Endothelial cell of umbilical vein (primary cell): Measurements from ENCODE around the gene CACNG4.

Experiments used
- EZH2 ChIP-seq: IDR thresholded peaks from 2 replicates; pipeline ENCODE4 v1.6.1; 2012; ENCODE audit warnings: borderline replicate concordance, low read depth, mild to moderate bottlenecking, moderate library complexity, low read length, inconsistent platforms; ENCODE audit not compliant: severe bottlenecking
- GATA2 ChIP-seq: IDR thresholded peaks from 2 replicates; pipeline ENCODE4 v1.7.0; 2011; ENCODE audit warnings: low read depth, mild to moderate bottlenecking, moderate library complexity, mixed read lengths, low read length; ENCODE audit not compliant: insufficient read length, insufficient read depth
- JUN ChIP-seq: IDR thresholded peaks from 2 replicates; pipeline ENCODE4 v1.6.1; 2011; ENCODE audit warnings: borderline replicate concordance, low read depth; ENCODE audit not compliant: insufficient read length, insufficient read depth
- MYC ChIP-seq: IDR thresholded peaks from one replicate; pipeline ENCODE4 v1.6.1; 2011; ENCODE audit warnings: mild to moderate bottlenecking, low read depth, low read length
- POLR2A ChIP-seq: IDR thresholded peaks from 2 replicates; pipeline ENCODE4 v1.6.1; 2012; ENCODE audit warnings: low read depth, mild to moderate bottlenecking, control low read depth, low read length
- POLR2AphosphoS5 ChIP-seq: IDR thresholded peaks from 2 replicates; pipeline ENCODE4 v1.6.1; 2012; ENCODE audit warnings: low read depth, mild to moderate bottlenecking, control low read depth, low read length, moderate library complexity; ENCODE audit not compliant: insufficient read depth
- TF ChIP-seq, protein P1 (sequence below), 2 donors: IDR thresholded peaks; 1 replicate in 1 of 2; 2 replicates in 1 of 2; pipeline ENCODE4 v1.5.1; 2011; ENCODE audit warnings: low read length in 2 of 2, mild to moderate bottlenecking in 2 of 2, moderate library complexity in 2 of 2, control low read depth in 1 of 2, inconsistent platforms in 1 of 2, low read depth in 1 of 2; ENCODE audit not compliant: insufficient read depth in 1 of 2; ENCODE audit errors: extremely low read depth in 1 of 2
- TF ChIP-seq, protein P2 (sequence below): IDR thresholded peaks from 2 replicates; pipeline ENCODE4 v1.6.1; 2011; ENCODE audit not compliant: insufficient read depth, insufficient read length

DNA sequence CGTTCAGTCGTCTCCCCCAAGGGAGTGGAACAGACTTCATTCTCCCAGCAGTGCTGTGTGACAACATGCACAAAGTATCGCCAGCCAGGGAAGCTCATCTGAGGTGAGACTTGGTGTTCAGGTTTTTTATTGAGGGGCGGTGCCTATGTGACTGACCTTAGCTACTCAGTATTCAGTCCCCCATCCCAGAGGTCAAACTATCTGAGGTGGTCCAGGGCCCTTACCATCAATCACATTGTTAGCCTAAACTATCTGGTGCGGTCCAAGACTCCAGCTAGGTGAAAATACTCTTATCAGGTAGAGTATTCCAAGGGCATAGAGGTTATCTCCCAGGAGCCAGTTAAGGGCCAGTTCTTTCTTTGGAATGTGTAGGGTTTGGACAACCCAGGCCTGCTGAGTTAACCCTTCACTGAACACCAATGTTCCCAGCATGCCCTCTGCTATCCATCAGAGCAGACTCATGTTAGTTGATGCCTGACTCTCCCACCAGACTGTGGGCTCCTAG is 74.4 kb downstream of the CACNG4 start:
- TF ChIP-seq, protein P1, sequence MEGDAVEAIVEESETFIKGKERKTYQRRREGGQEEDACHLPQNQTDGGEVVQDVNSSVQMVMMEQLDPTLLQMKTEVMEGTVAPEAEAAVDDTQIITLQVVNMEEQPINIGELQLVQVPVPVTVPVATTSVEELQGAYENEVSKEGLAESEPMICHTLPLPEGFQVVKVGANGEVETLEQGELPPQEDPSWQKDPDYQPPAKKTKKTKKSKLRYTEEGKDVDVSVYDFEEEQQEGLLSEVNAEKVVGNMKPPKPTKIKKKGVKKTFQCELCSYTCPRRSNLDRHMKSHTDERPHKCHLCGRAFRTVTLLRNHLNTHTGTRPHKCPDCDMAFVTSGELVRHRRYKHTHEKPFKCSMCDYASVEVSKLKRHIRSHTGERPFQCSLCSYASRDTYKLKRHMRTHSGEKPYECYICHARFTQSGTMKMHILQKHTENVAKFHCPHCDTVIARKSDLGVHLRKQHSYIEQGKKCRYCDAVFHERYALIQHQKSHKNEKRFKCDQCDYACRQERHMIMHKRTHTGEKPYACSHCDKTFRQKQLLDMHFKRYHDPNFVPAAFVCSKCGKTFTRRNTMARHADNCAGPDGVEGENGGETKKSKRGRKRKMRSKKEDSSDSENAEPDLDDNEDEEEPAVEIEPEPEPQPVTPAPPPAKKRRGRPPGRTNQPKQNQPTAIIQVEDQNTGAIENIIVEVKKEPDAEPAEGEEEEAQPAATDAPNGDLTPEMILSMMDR (IDR thresholded peaks at IDR 0.05; ENCODE audit: extremely low read depth in 1 of 2, insufficient read depth in 1 of 2, low read depth in 1 of 2, low read length in 2 of 2), result no peak
- TF ChIP-seq POLR2AphosphoS5 (no peak), JUN (no peak), POLR2A (no peak), GATA2 (no peak), EZH2 (no peak), MYC (no peak)
- TF ChIP-seq, protein P2, sequence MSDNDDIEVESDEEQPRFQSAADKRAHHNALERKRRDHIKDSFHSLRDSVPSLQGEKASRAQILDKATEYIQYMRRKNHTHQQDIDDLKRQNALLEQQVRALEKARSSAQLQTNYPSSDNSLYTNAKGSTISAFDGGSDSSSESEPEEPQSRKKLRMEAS, result no peak
